Bronchial epithelial cell (primary cell): ENCODE results near the gene KIF1C. TPM values are rescaled to one million over a fixed set of nuclear protein-coding genes. Genes with fewer than 3 reads are reported as not detected.

Source experiments
- DNase-seq: peaks from one replicate; pipeline ENCODE4 v3.0.0-alpha.2; 2010; ENCODE audit warnings: low read depth
- FAIRE-seq: peaks from 2 replicates; lab custom pipeline; 2011; peaks lifted over from hg19 to GRCh38; lab: Jason Lieb, UNC
- H3K27me3 ChIP-seq: 2 replicates; pipeline ENCODE4 v1.5.1; 2011; ENCODE audit warnings: low read length; ENCODE audit not compliant: control insufficient read depth, insufficient read depth
- H3K36me3 ChIP-seq: 2 replicates; pipeline ENCODE4 v1.5.1; 2011; ENCODE audit warnings: low read length; ENCODE audit not compliant: control insufficient read depth, insufficient read depth
- H3K4me3 ChIP-seq: 2 replicates; pipeline ENCODE4 v1.5.1; 2011; ENCODE audit warnings: mild to moderate bottlenecking, low read depth, low read length, control low read depth
- CTCF ChIP-seq: IDR thresholded peaks from 2 replicates; pipeline ENCODE4 v1.5.1; 2011; ENCODE audit warnings: mild to moderate bottlenecking, moderate library complexity, low read length, control low read depth, inconsistent platforms; ENCODE audit not compliant: insufficient read depth, severe bottlenecking
- total RNA-seq: library from RNA; depleted of rRNA; stranded (reverse); fragments of >200 nt; gene quantifications from 2 replicates; pipeline ENCODE4 v1.2.1, GENCODE V29; 2014

KIF1C gene
- total RNA-seq, result 89.0 and 232 TPM in 2 replicates

- Histone ChIP-seq H3K27me3 (no peaks in the 10 kb centered on the region), H3K36me3 (peaks cover 18% of the 10 kb centered on the region), H3K4me3 (peak within 1 kb of the TSS; percentile 97)
- DNase-seq (peak; percentile 61), FAIRE-seq (no peak)
- peak; percentile 12 for TF ChIP-seq CTCF
Observed at GRCh38 chr17:4997302-4998026, at the start of gene KIF1C, which contains the start of gene INCA1. Gene KIF1C (plus strand): TSS chr17:4997950. CDS start chr17:5000247, 2,297 bp downstream. Gene INCA1 (minus strand): TSS chr17:4997522. CDS start chr17:4994437, 3,085 bp downstream.

- Histone ChIP-seq H3K36me3 (peaks cover 11% of the 10 kb centered on the region), H3K4me3 (peak within 1 kb of the TSS; percentile 99), H3K27me3 (no peaks in the 10 kb centered on the region)
- DNase-seq, result peak; percentile 85
- TF ChIP-seq CTCF, result no peak
- no peak for FAIRE-seq
Observed at GRCh38 chr17:4948166-4948930, 49.4 kb upstream of the KIF1C start, which contains the start of gene PFN1. Gene PFN1 (minus strand): TSS chr17:4948530. CDS start chr17:4948394, 136 bp downstream.

GRCh38 chr17:4948931-4949320, 48.8 kb upstream of the KIF1C start:
- peak overlapping the region; percentile 99 for H3K4me3 ChIP-seq
- no peak for FAIRE-seq
- no peak for TF ChIP-seq CTCF
- peak; percentile 76 for DNase-seq
- peaks cover 8% of the 10 kb centered on the region for H3K36me3 ChIP-seq
- H3K27me3 ChIP-seq, result no peaks in the 10 kb centered on the region

GRCh38 chr17:4949321-4950074, 48.3 kb upstream of the KIF1C start:
- no peak for TF ChIP-seq CTCF
- DNase-seq (peak; percentile 58), FAIRE-seq (no peak)
- Histone ChIP-seq H3K27me3 (no peaks in the 10 kb centered on the region), H3K36me3 (peaks cover 7% of the 10 kb centered on the region), H3K4me3 (peak overlapping the region; percentile 99)

- no peak for FAIRE-seq
- TF ChIP-seq CTCF, result no peak
Observed at GRCh38 chr17:4950075-4950745, 47.5 kb upstream of the KIF1C start.

More at GRCh38 chr17:4950075-4950745, 47.5 kb upstream of the KIF1C start:
- DNase-seq, result no peak
- Histone ChIP-seq H3K36me3 (peaks cover 2% of the 10 kb centered on the region), H3K27me3 (no peaks in the 10 kb centered on the region), H3K4me3 (peak overlapping the region; percentile 99)
